Loucy (cell line): ENCODE measurements around the gene NEO1.

ENCODE experiments used
- H2AFZ ChIP-seq: fragments of 200-600 bp; sonication (generic); 2 replicates; pipeline ENCODE4 v1.6.0; 2016; ENCODE audit warnings: antibody characterized with exemption, mild to moderate bottlenecking, low read length, moderate library complexity
- H3F3A ChIP-seq: fragments of 200-600 bp; 2 replicates; pipeline ENCODE4 v1.6.0; 2016; ENCODE audit warnings: antibody characterized with exemption, low read depth, mild to moderate bottlenecking
- H3K27me3 ChIP-seq: fragments of 200-600 bp; sonication (generic); 2 replicates; pipeline ENCODE4 v1.6.1; 2014; ENCODE audit warnings: low read length, mild to moderate bottlenecking; ENCODE audit not compliant: insufficient read depth, poor library complexity, severe bottlenecking
- H3K36me3 ChIP-seq: fragments of 200-600 bp; sonication (generic); 2 replicates; pipeline ENCODE4 v1.6.1; 2016; ENCODE audit warnings: low read length; ENCODE audit not compliant: insufficient read depth
- H3K4me1 ChIP-seq: fragments of 200-600 bp; sonication (generic); 2 replicates; pipeline ENCODE4 v1.5.1; 2014; ENCODE audit warnings: low read length, mild to moderate bottlenecking; ENCODE audit not compliant: insufficient read depth, poor library complexity, severe bottlenecking
- H3K4me2 ChIP-seq: fragments of 200-600 bp; sonication (generic); 2 replicates; pipeline ENCODE4 v1.6.0; 2014; ENCODE audit warnings: antibody characterized with exemption, low read length, low read depth, mild to moderate bottlenecking; ENCODE audit not compliant: poor library complexity, severe bottlenecking
- H3K4me3 ChIP-seq: fragments of 200-600 bp; sonication (generic); 2 replicates; pipeline ENCODE4 v1.5.1; 2014; ENCODE audit warnings: low read length, mild to moderate bottlenecking, mixed read lengths; ENCODE audit not compliant: poor library complexity, severe bottlenecking
- H3K79me2 ChIP-seq: fragments of 200-600 bp; sonication (generic); 2 replicates; pipeline ENCODE4 v1.6.1; 2014; ENCODE audit warnings: low read length; ENCODE audit not compliant: insufficient read depth
- H3K9ac ChIP-seq: fragments of 200-600 bp; sonication (generic); 2 replicates; pipeline ENCODE4 v1.6.0; 2014; ENCODE audit warnings: mild to moderate bottlenecking, low read depth, low read length, moderate library complexity; ENCODE audit not compliant: poor library complexity, severe bottlenecking
- H3K9me2 ChIP-seq: fragments of 200-600 bp; sonication (generic); replicated peaks from 2 replicates; pipeline ENCODE4 v1.6.1; 2016; ENCODE audit warnings: low read depth, low read length, mixed read lengths
- H3K9me3 ChIP-seq: fragments of 200-600 bp; sonication (generic); 2 replicates; pipeline ENCODE4 v1.6.1; 2014; ENCODE audit warnings: mild to moderate bottlenecking, antibody characterized with exemption, low read length, low read depth; ENCODE audit not compliant: insufficient read depth
- H4K20me1 ChIP-seq: fragments of 200-600 bp; sonication (generic); 2 replicates; pipeline ENCODE4 v1.6.0; 2014; ENCODE audit warnings: antibody characterized with exemption, low read length, mild to moderate bottlenecking; ENCODE audit not compliant: insufficient read depth, poor library complexity, severe bottlenecking
- CTCF ChIP-seq: fragments of 200-600 bp; sonication (generic); conservative IDR thresholded peaks from 2 replicates; pipeline ENCODE4 v1.5.1; 2014; ENCODE audit warnings: mild to moderate bottlenecking, antibody characterized with exemption, low read length
- EZH2phosphoT487 ChIP-seq: fragments of 200-600 bp; IDR thresholded peaks from 2 replicates; pipeline ENCODE4 v1.6.1; 2018; ENCODE audit warnings: antibody characterized with exemption, mild to moderate bottlenecking, moderate library complexity, borderline replicate concordance

Gene NEO1

GRCh38 chr15:73291441-73291840, 239.2 kb downstream of the NEO1 start:
- H3F3A ChIP-seq: no peaks in the 10 kb centered on the region
- TF ChIP-seq EZH2phosphoT487 (no peak), CTCF (no peak)
- no peak overlapping the region for H2AFZ ChIP-seq
- H3K79me2 ChIP-seq: no peaks in the 10 kb centered on the region
- no peaks in the 10 kb centered on the region for H3K36me3 ChIP-seq
- no peaks in the 10 kb centered on the region for H3K4me1 ChIP-seq
- H3K9ac ChIP-seq: no peak overlapping the region
- H4K20me1 ChIP-seq: no peaks in the 10 kb centered on the region
- H3K4me3 ChIP-seq: no peak overlapping the region
- no peaks in the 10 kb centered on the region for H3K9me2 ChIP-seq
- no peak overlapping the region for H3K4me2 ChIP-seq
- no peaks in the 10 kb centered on the region for H3K27me3 ChIP-seq
- H3K9me3 ChIP-seq: no peaks in the 10 kb centered on the region

GRCh38 chr15:73293773-73294172, 241.5 kb downstream of the NEO1 start:
- H3K9ac ChIP-seq: no peak overlapping the region
- no peaks in the 10 kb centered on the region for H4K20me1 ChIP-seq
- TF ChIP-seq CTCF (no peak), EZH2phosphoT487 (no peak)
- H3K79me2 ChIP-seq: no peaks in the 10 kb centered on the region
- H3K27me3 ChIP-seq: no peaks in the 10 kb centered on the region
- no peaks in the 10 kb centered on the region for H3K9me2 ChIP-seq
- H3K4me2 ChIP-seq: no peak overlapping the region
- H3K4me1 ChIP-seq: no peaks in the 10 kb centered on the region
- H3K36me3 ChIP-seq: no peaks in the 10 kb centered on the region
- H2AFZ ChIP-seq: no peak overlapping the region
- no peaks in the 10 kb centered on the region for H3F3A ChIP-seq
- H3K4me3 ChIP-seq: no peak overlapping the region
- no peaks in the 10 kb centered on the region for H3K9me3 ChIP-seq

- Histone ChIP-seq H3K36me3 (no peaks in the 10 kb centered on the region), H3K9me3 (no peaks in the 10 kb centered on the region), H3K27me3 (no peaks in the 10 kb centered on the region), H3F3A (no peaks in the 10 kb centered on the region), H3K4me2 (no peak overlapping the region), H3K9ac (no peak overlapping the region), H2AFZ (no peak overlapping the region), H3K9me2 (no peaks in the 10 kb centered on the region), H3K4me1 (no peaks in the 10 kb centered on the region), H3K79me2 (no peaks in the 10 kb centered on the region), H3K4me3 (no peak overlapping the region), H4K20me1 (no peaks in the 10 kb centered on the region)
- TF ChIP-seq EZH2phosphoT487 (no peak), CTCF (no peak)
Observed at GRCh38 chr15:73295630-73296286, 243.5 kb downstream of the NEO1 start.
